HG03039 (cell line): Measurements from ENCODE around the gene PRMT2.

Source experiments
- ATAC-seq: cut with Tn5 transposase; IDR thresholded peaks from one replicate; pipeline ENCODE4 v1.9.1; 2021; ENCODE audit warnings: mild to moderate bottlenecking, moderate library complexity; ENCODE audit not compliant: unreplicated experiment

PRMT2 gene

GRCh38 chr21:46641656-46642055 lies 6.2 kb downstream of the PRMT2 start:
- ATAC-seq, result no peak

- ATAC-seq, result no peak
These were observed 8.1 kb downstream of the PRMT2 start for GRCh38 chr21:46643379-46644177.

- ATAC-seq, result no peak
These were observed 10.4 kb downstream of the PRMT2 start for GRCh38 chr21:46645840-46646239.

- ATAC-seq, result no peak
These were observed 11.2 kb downstream of the PRMT2 start for GRCh38 chr21:46646541-46647154.

GRCh38 chr21:46648539-46648938 lies 13.1 kb downstream of the PRMT2 start:
- no peak for ATAC-seq

- no peak for ATAC-seq
These were observed 13.9 kb downstream of the PRMT2 start for GRCh38 chr21:46649356-46649755.

GRCh38 chr21:46650476-46651098 lies 15.1 kb downstream of the PRMT2 start:
- ATAC-seq, result no peak

GRCh38 chr21:46651121-46651520 lies 15.6 kb downstream of the PRMT2 start:
- ATAC-seq, result no peak

- ATAC-seq, result no peak
These were observed 19.8 kb downstream of the PRMT2 start for GRCh38 chr21:46655230-46655629.

- ATAC-seq, result no peak
These were observed 21.3 kb downstream of the PRMT2 start for GRCh38 chr21:46656820-46657219.

- no peak for ATAC-seq
These were observed 25.0 kb downstream of the PRMT2 start for GRCh38 chr21:46660505-46660904.

- no peak for ATAC-seq
These were observed 25.7 kb downstream of the PRMT2 start for GRCh38 chr21:46661211-46661625.

- ATAC-seq, result no peak
These were observed 26.3 kb downstream of the PRMT2 start for GRCh38 chr21:46661642-46662366.

- no peak for ATAC-seq
These were observed 26.8 kb downstream of the PRMT2 start for GRCh38 chr21:46662367-46662654.

GRCh38 chr21:46662765-46663500 lies 27.5 kb downstream of the PRMT2 start:
- ATAC-seq, result no peak

GRCh38 chr21:46663754-46664153 lies 28.3 kb downstream of the PRMT2 start:
- ATAC-seq, result no peak

- ATAC-seq, result no peak
These were observed 29.0 kb downstream of the PRMT2 start for GRCh38 chr21:46664316-46664995.

- no peak for ATAC-seq
These were observed 30.1 kb downstream of the PRMT2 start for GRCh38 chr21:46665566-46665965.

GRCh38 chr21:46666941-46667740 lies 31.7 kb downstream of the PRMT2 start:
- no peak for ATAC-seq
